G401 (cell line): ENCODE measurements around the gene TRPC4. TPM values are rescaled to one million over a fixed set of nuclear protein-coding genes. Genes with fewer than 3 reads are reported as not detected.

Experiments
- DNase-seq: peaks from one replicate; pipeline ENCODE4 v3.0.0-alpha.2; 2015; ENCODE audit warnings: low spot score
- in situ Hi-C: cut with HindIII; loops from 2 replicates; pipeline ENCODE4 v1.10.0; 2016; ENCODE audit warnings: low sequenced_read_pairs, mixed read lengths
- total RNA-seq: library from RNA; depleted of rRNA; stranded (reverse); fragments of >200 nt; shearing (Covaris generic); gene quantifications from 2 replicates; pipeline ENCODE4 v1.2.3, GENCODE V29; 2014

TRPC4 gene
- total RNA-seq, 1 experiment from 2014 or later: not detected

GRCh38 chr13:37679043-37679442 lies 190.5 kb downstream of the TRPC4 start:
- in situ Hi-C loops: no loop called here
- no peak for DNase-seq

GRCh38 chr13:37669845-37670244 lies 199.7 kb downstream of the TRPC4 start:
- in situ Hi-C loops: no loop called here
- DNase-seq: no peak

GRCh38 chr13:37667702-37668101 lies 201.9 kb downstream of the TRPC4 start:
- no peak for DNase-seq
- in situ Hi-C loops: no loop called here

GRCh38 chr13:37666036-37666435 lies 203.5 kb downstream of the TRPC4 start:
- in situ Hi-C loops: no loop called here
- DNase-seq: no peak

GRCh38 chr13:37665420-37665819 lies 204.2 kb downstream of the TRPC4 start:
- no peak for DNase-seq
- in situ Hi-C loops: no loop called here

GRCh38 chr13:37663724-37664123 lies 205.8 kb downstream of the TRPC4 start:
- no peak for DNase-seq
- in situ Hi-C loops: no loop called here

- in situ Hi-C loops: no loop called here
Measured at GRCh38 chr13:37662624-37663023, 206.9 kb downstream of the TRPC4 start.

GRCh38 chr13:37657956-37658355 lies 211.6 kb downstream of the TRPC4 start:
- no peak for DNase-seq
- in situ Hi-C loops: no loop called here

More at GRCh38 chr13:37662624-37663023, 206.9 kb downstream of the TRPC4 start:
- DNase-seq: no peak

- DNase-seq: no peak
- in situ Hi-C loops: no loop called here
Measured at GRCh38 chr13:37657134-37657533, 212.4 kb downstream of the TRPC4 start.

GRCh38 chr13:37656247-37656940 lies 213.2 kb downstream of the TRPC4 start:
- in situ Hi-C loops: no loop called here
- DNase-seq: no peak

- DNase-seq: no peak
- in situ Hi-C loops: no loop called here
Measured at GRCh38 chr13:37652596-37652995, 217.0 kb downstream of the TRPC4 start.

GRCh38 chr13:37651891-37652290 lies 217.7 kb downstream of the TRPC4 start:
- in situ Hi-C loops: no loop called here
- DNase-seq: no peak

GRCh38 chr13:37648609-37649008 lies 221.0 kb downstream of the TRPC4 start:
- in situ Hi-C loops: no loop called here
- DNase-seq: no peak

GRCh38 chr13:37647031-37647650 lies 222.4 kb downstream of the TRPC4 start:
- no peak for DNase-seq
- in situ Hi-C loops: no loop called here

- in situ Hi-C loops: no loop called here
- DNase-seq: no peak
Measured at GRCh38 chr13:37646531-37646930, 223.0 kb downstream of the TRPC4 start.

- no peak for DNase-seq
- in situ Hi-C loops: no loop called here
Measured at GRCh38 chr13:37645181-37645740, 224.3 kb downstream of the TRPC4 start.

- in situ Hi-C loops: no loop called here
- no peak for DNase-seq
Measured at GRCh38 chr13:37641391-37641790, 228.2 kb downstream of the TRPC4 start.

- peak; percentile 7 for DNase-seq
- in situ Hi-C loops: no loop called here
Measured at GRCh38 chr13:37640499-37640898, 229.1 kb downstream of the TRPC4 start.

GRCh38 chr13:37636701-37637100 lies 232.9 kb downstream of the TRPC4 start:
- in situ Hi-C loops: no loop called here

GRCh38 chr13:37632294-37632693 lies 237.3 kb downstream of the TRPC4 start:
- DNase-seq: no peak
- in situ Hi-C loops: no loop called here

More at GRCh38 chr13:37636701-37637100, 232.9 kb downstream of the TRPC4 start:
- no peak for DNase-seq

- in situ Hi-C loops: no loop called here
- DNase-seq: no peak
Measured at GRCh38 chr13:37627428-37627827, 242.1 kb downstream of the TRPC4 start.
